HepG2 (cell line): ENCODE results near the gene NFIC. TPM values are rescaled to one million over a fixed set of nuclear protein-coding genes. Genes with fewer than 3 reads are reported as not detected.
A peak's percentile ranks its signal among the peaks of the same experiment; 100 is the strongest.

Experiments
- ATAC-seq: fragments of 200-7000 bp; cut with Tn5 transposase; 3 replicates; pipeline ENCODE4 v1.9.1; 2020; ENCODE audit warnings: mild to moderate bottlenecking, moderate library complexity
- BruUV-seq: library from RNA; stranded (reverse); fragments of 400-500 nt; replicated peaks from 2 replicates; lab custom pipeline; 2021; lab: Mats Ljungman, UMichigan
- CTCF ChIA-PET: fragments of 300-600 bp; formaldehyde crosslinking; extraction: SDS; loops from one replicate; lab custom pipeline; 2021; ENCODE audit warnings: low total read pairs, inconsistent platforms, low intra/inter-chr PET ratio; lab: Yijun Ruan, JAX
- POLR2A ChIA-PET: fragments of 350-600 bp; sonication (Branson Sonifier 250); formaldehyde crosslinking; loops from one replicate; lab custom pipeline; 2020; ENCODE audit warnings: antibody characterized with exemption, inconsistent platforms; lab: Yijun Ruan, JAX
- DNase-seq: peaks from one replicate; pipeline ENCODE4 v3.0.0-alpha.2; 2015; ENCODE audit warnings: low spot score
- FAIRE-seq: peaks from 3 replicates; lab custom pipeline; 2011; peaks lifted over from hg19 to GRCh38; lab: Jason Lieb, UNC
- H2AFZ ChIP-seq: one replicate; pipeline ENCODE4 v1.6.1; 2011; ENCODE audit warnings: low read length, inconsistent platforms
- H3K27ac ChIP-seq: fragments of 300-600 bp; 3 replicates; pipeline ENCODE4 v1.8.0; 2011; ENCODE audit warnings: mixed run types, mild to moderate bottlenecking, mixed read lengths, low read length, inconsistent platforms; ENCODE audit not compliant: insufficient read depth; ENCODE audit errors: extremely low read length
- H3K27me3 ChIP-seq, 2 experiments: fragments of 200-600 bp in 1 of 2; 2 replicates in 1 of 2; 3 replicates in 1 of 2; pipeline versions ENCODE4 v1.6.0 to v1.8.0; 2011; ENCODE audit warnings: low read length in 2 of 2, mild to moderate bottlenecking in 2 of 2, moderate library complexity in 2 of 2, inconsistent platforms in 1 of 2; ENCODE audit not compliant: insufficient read depth in 2 of 2, control insufficient read depth in 1 of 2
- H3K36me3 ChIP-seq, 2 experiments: fragments of 200-600 bp in 1 of 2; replicated peaks in 1 of 2; 2 replicates in 1 of 2; 3 replicates in 1 of 2; pipeline versions ENCODE4 v1.5.1 to v1.8.0; 2011; ENCODE audit warnings: low read length in 2 of 2, inconsistent platforms in 1 of 2; ENCODE audit not compliant: insufficient read depth in 2 of 2, control insufficient read depth in 1 of 2
- H3K4me1 ChIP-seq: 2 replicates; pipeline ENCODE4 v1.5.1; 2012; ENCODE audit warnings: low read length, inconsistent platforms; ENCODE audit not compliant: insufficient read depth
- H3K4me2 ChIP-seq: 2 replicates; pipeline ENCODE4 v1.6.0; 2011; ENCODE audit warnings: low read depth, low read length, inconsistent platforms
- H3K4me3 ChIP-seq, 3 experiments: fragments of 200-600 bp in 1 of 3; sonication (generic), shearing (Covaris generic) in 1 of 3; replicated peaks in 1 of 3; 2 replicates each; pipeline ENCODE4 v1.5.1; 2011 to 2016; ENCODE audit warnings: low read length in 3 of 3, inconsistent platforms in 2 of 3, low read depth in 2 of 3, mild to moderate bottlenecking in 2 of 3, control low read depth in 1 of 3, mixed read lengths in 1 of 3; ENCODE audit not compliant: insufficient read depth in 1 of 3
- H3K79me2 ChIP-seq: one replicate; pipeline ENCODE4 v1.6.1; 2011; ENCODE audit warnings: low read length, inconsistent platforms; ENCODE audit not compliant: insufficient read depth
- H3K9ac ChIP-seq: 2 replicates; pipeline ENCODE4 v1.6.0; 2011; ENCODE audit warnings: mild to moderate bottlenecking, low read depth, low read length, inconsistent platforms; ENCODE audit not compliant: insufficient read depth
- H3K9me3 ChIP-seq: 2 replicates; pipeline ENCODE4 v1.5.1; 2012; ENCODE audit warnings: mild to moderate bottlenecking, low read length
- H4K20me1 ChIP-seq: 2 replicates; pipeline ENCODE4 v1.6.0; 2011; ENCODE audit warnings: inconsistent platforms, mild to moderate bottlenecking, low read length, moderate library complexity; ENCODE audit not compliant: insufficient read depth
- GPN1 ChIP-seq: sonication (generic); formaldehyde crosslinking; IDR thresholded peaks from 2 replicates; pipeline ENCODE4 v1.5.1; 2020; ENCODE audit warnings: missing genetic modification reagents, borderline replicate concordance
- MTA1 ChIP-seq: sonication (generic); formaldehyde crosslinking; IDR thresholded peaks from 2 replicates; pipeline ENCODE4 v1.4.0; 2020; ENCODE audit warnings: missing genetic modification reagents, mild to moderate bottlenecking, borderline replicate concordance
- NONO ChIP-seq, 2 experiments: fragments of 450-650 bp in 1 of 2; sonication (generic) in 1 of 2; formaldehyde crosslinking in 1 of 2; IDR thresholded peaks in 1 of 2; conservative IDR thresholded peaks in 1 of 2; 2 replicates each; pipeline versions ENCODE4 v1.6.1 to v1.8.0; 2017 to 2022; ENCODE audit warnings: mild to moderate bottlenecking in 1 of 2, missing genetic modification reagents in 1 of 2, moderate library complexity in 1 of 2
- RXRB ChIP-seq: IDR thresholded peaks from 2 replicates; pipeline ENCODE4 v1.6.1; 2016; ENCODE audit warnings: borderline replicate concordance, missing genetic modification reagents, missing compliant biosample characterization
- SKIL ChIP-seq: sonication (generic); formaldehyde crosslinking; IDR thresholded peaks from 2 replicates; pipeline ENCODE4 v1.8.0; 2022; ENCODE audit warnings: missing genetic modification reagents, mild to moderate bottlenecking, moderate library complexity, borderline replicate concordance
- ZBTB7B ChIP-seq: sonication (generic); formaldehyde crosslinking; IDR thresholded peaks from 2 replicates; pipeline ENCODE4 v1.4.0; 2020; ENCODE audit warnings: missing genetic modification reagents
- ZFX ChIP-seq: sonication (generic); formaldehyde crosslinking; IDR thresholded peaks from 2 replicates; pipeline ENCODE4 v1.4.0; 2020; ENCODE audit warnings: mild to moderate bottlenecking, low read depth, missing genetic modification reagents, moderate library complexity
- ZMYM4 ChIP-seq: sonication (generic); formaldehyde crosslinking; IDR thresholded peaks from 2 replicates; pipeline ENCODE4 v1.8.1; 2023; ENCODE audit warnings: mild to moderate bottlenecking, missing genetic modification reagents
- ZNF124 ChIP-seq: sonication (generic); formaldehyde crosslinking; IDR thresholded peaks from 2 replicates; pipeline ENCODE4 v1.4.0; 2020; ENCODE audit warnings: missing genetic modification reagents
- ZNF407 ChIP-seq: sonication (generic); formaldehyde crosslinking; IDR thresholded peaks from one replicate; pipeline ENCODE4 v1.5.1; 2020; ENCODE audit warnings: mild to moderate bottlenecking, missing genetic modification reagents; ENCODE audit errors: not compliant biosample characterization
- ZNF619 ChIP-seq: sonication (generic); formaldehyde crosslinking; IDR thresholded peaks from 2 replicates; pipeline ENCODE4 v1.4.0; 2020; ENCODE audit warnings: mild to moderate bottlenecking, missing genetic modification reagents
- WGBS: methylation state at CpG from one replicate; pipeline ENCODE4 v1.1.6; 2017; ENCODE audit warnings: low lambda C conversion rate; 5-methylcytosine and 5-hydroxymethylcytosine counted together
- in situ Hi-C: cut with HindIII; loops from 2 replicates; pipeline ENCODE4 v1.10.0; 2017; ENCODE audit warnings: low pct_unique_long_range_greater_than_20kb; ENCODE audit not compliant: extremely low pct_ligation_motif_present
- intact Hi-C: fragments of 100-400 bp; cut with micrococcal nuclease; formaldehyde crosslinking; loops from one replicate; pipeline ENCODE4 v1.10.0; 2022; ENCODE audit not compliant: unreplicated experiment
- polyA plus RNA-seq, 8 experiments: library from polyadenylated mRNA; depleted of rRNA in 3 of 8; stranded (reverse) in 7 of 8; unstranded in 1 of 8; fragments of >200 nt; fragmentation: Illumina TruSeq in 4 of 8; extraction: Trizol in 4 of 8; gene quantifications; 2 replicates each; pipeline versions ENCODE4 v1.2.1 to v1.2.3, GENCODE V29; 2011 to 2016; ENCODE audit warnings: low read depth in 4 of 8, missing spikeins in 1 of 8, mixed read lengths in 1 of 8; ENCODE audit not compliant: insufficient read depth in 1 of 8
- total RNA-seq, 5 experiments: library from RNA; depleted of rRNA; stranded (reverse); fragments of >200 nt; fragmentation: Illumina TruSeq; extraction: Trizol; gene quantifications; 2 replicates each; pipeline ENCODE4 v1.2.3, GENCODE V29; 2016; ENCODE audit warnings: low read depth in 1 of 5

NFIC gene
- total and polyA plus RNA-seq, 2 of the 13 experiments (the other 11 are each of a cell fraction or from before 2014, with no cell fraction given) = 1.3 to 2.5 TPM

- ATAC-seq (0 out of 3 replicates have a peak, but pooled peaks have one; percentile 9), DNase-seq (peak; percentile 39), FAIRE-seq (peak; percentile 52)
- ChIA-PET CTCF (no interaction called here), POLR2A (interaction anchor here (0.9 kb wide), 1 partner anchor 11 kb away, joined by 10 read pairs; no protein-coding TSS in a partner anchor)
- Histone ChIP-seq H3K27ac (peak overlapping the region; percentile 64), H3K4me2 (no peak overlapping the region), H3K9ac (no peak overlapping the region), H4K20me1 (no peaks in the 10 kb centered on the region), H2AFZ (no peak overlapping the region), H3K4me1 (peaks cover 80% of the 10 kb centered on the region), H3K27me3 (no peaks in the 10 kb centered on the region), H3K9me3 (no peaks in the 10 kb centered on the region), H3K36me3 (no peaks in the 10 kb centered on the region), H3K79me2 (no peaks in the 10 kb centered on the region), H3K4me3 (no peak overlapping the region)
- 59% methylated on average over 24 of the region's 27 CpGs for WGBS
- BruUV-seq = no TSS peak
- intact Hi-C loops = no loop called here
- in situ Hi-C loops = no loop called here
- no peak for TF ChIP-seq ZNF124 (CRISPR knock-in tag)
- TF ChIP-seq ZMYM4 (CRISPR knock-in tag) = peak; percentile 17; the same call in 1 of the 2 replicates
- peak; percentile 58; the same call in 1 of the 2 replicates for TF ChIP-seq MTA1 (CRISPR knock-in tag)
- no peak for TF ChIP-seq ZNF619 (CRISPR knock-in tag)
- TF ChIP-seq GPN1 (CRISPR knock-in tag) = no peak
- peak; percentile 13; the same call in 1 of the 2 replicates for TF ChIP-seq ZFX (CRISPR knock-in tag)
- no peak for TF ChIP-seq ZBTB7B (CRISPR knock-in tag)
- TF ChIP-seq SKIL (CRISPR knock-in tag) = peak; percentile 40; the same call in 1 of the 2 replicates
- TF ChIP-seq RXRB (CRISPR knock-in tag) = peak; percentile 85
- TF ChIP-seq ZNF407 (CRISPR knock-in tag) = no peak
- no peak for TF ChIP-seq NONO (IDR thresholded peaks at IDR 0.05)
- TF ChIP-seq NONO (CRISPR knock-in tag; conservative IDR thresholded peaks at IDR 0.05) = no peak
Observed at GRCh38 chr19:3407556-3408516, 41.5 kb downstream of the NFIC start.
